Measurements from ENCODE around the gene SNCAIP. TPM values are rescaled to one million over a fixed set of nuclear protein-coding genes. Genes with fewer than 3 reads are reported as not detected.
A peak's percentile ranks its signal among the peaks of the same experiment; 100 is the strongest.

Gene SNCAIP
- total and polyA plus RNA-seq, 2 of the 4 experiments (the other 2 are of a cell fraction) = 15.3 to 19.0 TPM

- no peak overlapping the region for H3K27ac ChIP-seq (ENCODE audit: insufficient read depth, low read length)
- CTCF ChIA-PET = no interaction called here
- 75 to 100% methylated on average over 1 to 3 of the region's 7 CpGs for WGBS, 2 experiments (ENCODE audit: extremely low coverage in 2 of 2, insufficient read length in 1 of 2)
These were observed 117.7 kb downstream of the SNCAIP start for GRCh38 chr5:122429545-122430318.

More at GRCh38 chr5:122429545-122430318, 117.7 kb downstream of the SNCAIP start:
- H3K36me3 ChIP-seq (ENCODE audit: control insufficient read depth, insufficient read depth, low read length) = no peaks in the 10 kb centered on the region
- BruUV-seq (replicated peaks) = no TSS peak
- no peak overlapping the region for H3K14ac ChIP-seq (replicated peaks; ENCODE audit: low read depth, low read length)
- TF ChIP-seq CEBPB (IDR thresholded peaks at IDR 0.05; ENCODE audit: low read depth, low read length) = peak; percentile 27; the same call in 1 of the 2 replicates
- TF ChIP-seq MXI1 (IDR thresholded peaks at IDR 0.05; ENCODE audit: borderline replicate concordance, low read depth, low read length) = no peak
- no peak for TF ChIP-seq MAZ (IDR thresholded peaks at IDR 0.05; ENCODE audit: borderline replicate concordance, low read depth, low read length)
- no peak overlapping the region for H3K18ac ChIP-seq (ENCODE audit: low read depth, low read length)
- H4K20me1 ChIP-seq (ENCODE audit: insufficient read depth, low read length) = no peaks in the 10 kb centered on the region
- H2BK15ac ChIP-seq (ENCODE audit: low read depth, low read length) = no peak overlapping the region
- H3K4me3 ChIP-seq (ENCODE audit: insufficient read depth, low read depth, low read length) = no peak overlapping the region
- no peak overlapping the region for H4K5ac ChIP-seq (ENCODE audit: low read depth, low read length)
- no peak overlapping the region for H2BK5ac ChIP-seq (ENCODE audit: low read depth, low read length, poor library complexity, severe bottlenecking)
- H3K4me2 ChIP-seq (ENCODE audit: low read depth, low read length) = no peak overlapping the region
- no peak overlapping the region for H4K8ac ChIP-seq (ENCODE audit: low read depth in 2 of 2, low read length in 2 of 2)
- H2AK5ac ChIP-seq (ENCODE audit: low read depth, low read length) = no peak overlapping the region
- no peak overlapping the region for H4K91ac ChIP-seq (ENCODE audit: insufficient read depth, low read depth, low read length)
- H3K9me1 ChIP-seq (ENCODE audit: insufficient read depth, low read length) = no peaks in the 10 kb centered on the region
- no peak overlapping the region for H2BK120ac ChIP-seq (ENCODE audit: low read depth, low read length)
- dilution Hi-C loops (cut with HindIII; ENCODE audit: low sequenced_read_pairs, unreplicated experiment) = no loop called here
- intact Hi-C loops (cut with micrococcal nuclease) = no loop called here
- H3K23ac ChIP-seq (ENCODE audit: low read depth, low read length) = no peak overlapping the region
- no peak overlapping the region for H3K56ac ChIP-seq (ENCODE audit: extremely low read depth, insufficient read depth, low read length)
- no peaks in the 10 kb centered on the region for H3K4me1 ChIP-seq (ENCODE audit: control insufficient read depth, insufficient read depth, low read length)
- H2AFZ ChIP-seq (replicated peaks; ENCODE audit: low read length, poor library complexity) = no peak overlapping the region
- no peak overlapping the region for H2AK9ac ChIP-seq (replicated peaks; ENCODE audit: low read depth, low read length, poor library complexity)
- H2BK20ac ChIP-seq (ENCODE audit: low read depth, low read length) = no peak overlapping the region
- POLR2A ChIA-PET (ENCODE audit: unreplicated experiment) = no interaction called here
- H3K9ac ChIP-seq (ENCODE audit: low read depth, low read length) = no peak overlapping the region
- no peaks in the 10 kb centered on the region for H3K79me1 ChIP-seq (ENCODE audit: low read depth in 1 of 2, low read length in 2 of 2)
- no peaks in the 10 kb centered on the region for H3K27me3 ChIP-seq (ENCODE audit: control insufficient read depth, insufficient read depth, low read length)
- DNase-seq (no peak), ATAC-seq (ENCODE audit: low read depth) (no peak)
- in situ Hi-C loops (cut with MboI; ENCODE audit: low sequenced_read_pairs) = no loop called here
- H3K9me3 ChIP-seq (ENCODE audit: control insufficient read depth, insufficient read depth, low read length) = no peaks in the 10 kb centered on the region
- H3K4ac ChIP-seq (ENCODE audit: low read depth, low read length) = no peak overlapping the region

Measured in IMR-90 (cell line).